HepG2 (cell line): ENCODE data around the gene USP27X. TPM values are rescaled to one million over a fixed set of nuclear protein-coding genes. Genes with fewer than 3 reads are reported as not detected.

Experiments
- GATAD1 ChIP-seq: IDR thresholded peaks from 2 replicates; pipeline ENCODE4 v1.6.1; 2016; ENCODE audit warnings: missing genetic modification reagents, missing compliant biosample characterization
- KDM2A ChIP-seq: sonication (generic); formaldehyde crosslinking; IDR thresholded peaks from 2 replicates; pipeline ENCODE4 v1.4.0; 2020; ENCODE audit warnings: low read depth, missing genetic modification reagents, borderline replicate concordance
- KMT2A ChIP-seq: sonication (generic); formaldehyde crosslinking; IDR thresholded peaks from 2 replicates; pipeline ENCODE4 v1.4.0; 2020; ENCODE audit warnings: missing genetic modification reagents
- RAD21 ChIP-seq: fragments of 450-650 bp; formaldehyde crosslinking; IDR thresholded peaks from 2 replicates; pipeline ENCODE4 v1.5.0; 2020; ENCODE audit warnings: mild to moderate bottlenecking
- SIN3B ChIP-seq: fragments of 150-350 bp; IDR thresholded peaks from 2 replicates; pipeline ENCODE4 v1.6.1; 2014; ENCODE audit warnings: low read length
- SSRP1 ChIP-seq: IDR thresholded peaks from 2 replicates; pipeline ENCODE4 v1.6.1; 2016; ENCODE audit warnings: control low read depth
- STAG1 ChIP-seq: sonication (generic); formaldehyde crosslinking; IDR thresholded peaks from 2 replicates; pipeline ENCODE4 v1.4.0; 2020; ENCODE audit warnings: missing genetic modification reagents
- STAT5B ChIP-seq: sonication (generic); formaldehyde crosslinking; IDR thresholded peaks from 2 replicates; pipeline ENCODE4 v1.4.0; 2020; ENCODE audit warnings: missing genetic modification reagents
- XRCC5 ChIP-seq: fragments of 200-400 bp; formaldehyde crosslinking; optimal IDR thresholded peaks from 2 replicates; pipeline ENCODE3; 2017; ENCODE audit warnings: mild to moderate bottlenecking, low read length
- ZFP36L1 ChIP-seq: sonication (generic); formaldehyde crosslinking; IDR thresholded peaks from 2 replicates; pipeline ENCODE4 v1.8.0; 2022; ENCODE audit warnings: mild to moderate bottlenecking, missing genetic modification reagents, moderate library complexity
- ZFP82 ChIP-seq: sonication (generic); formaldehyde crosslinking; IDR thresholded peaks from 2 replicates; pipeline ENCODE4 v1.5.1; 2020; ENCODE audit warnings: mild to moderate bottlenecking, missing genetic modification reagents, borderline replicate concordance
- ZNF101 ChIP-seq: sonication (generic); formaldehyde crosslinking; IDR thresholded peaks from 2 replicates; pipeline ENCODE4 v1.4.0; 2020; ENCODE audit warnings: mild to moderate bottlenecking, low read depth, missing genetic modification reagents, borderline replicate concordance
- ZNF619 ChIP-seq: sonication (generic); formaldehyde crosslinking; IDR thresholded peaks from 2 replicates; pipeline ENCODE4 v1.4.0; 2020; ENCODE audit warnings: mild to moderate bottlenecking, missing genetic modification reagents
- ZZZ3 ChIP-seq: sonication (generic); formaldehyde crosslinking; IDR thresholded peaks from 2 replicates; pipeline ENCODE4 v1.4.0; 2020; ENCODE audit warnings: missing genetic modification reagents, mild to moderate bottlenecking, borderline replicate concordance
- polyA plus RNA-seq, 8 experiments: library from polyadenylated mRNA; depleted of rRNA in 3 of 8; stranded (reverse) in 7 of 8; unstranded in 1 of 8; fragments of >200 nt; fragmentation: Illumina TruSeq in 4 of 8; extraction: Trizol in 4 of 8; gene quantifications; 2 replicates each; pipeline versions ENCODE4 v1.2.1 to v1.2.3, GENCODE V29; 2011 to 2016; ENCODE audit warnings: low read depth in 4 of 8, missing spikeins in 1 of 8, mixed read lengths in 1 of 8; ENCODE audit not compliant: insufficient read depth in 1 of 8
- total RNA-seq, 5 experiments: library from RNA; depleted of rRNA; stranded (reverse); fragments of >200 nt; fragmentation: Illumina TruSeq; extraction: Trizol; gene quantifications; 2 replicates each; pipeline ENCODE4 v1.2.3, GENCODE V29; 2016; ENCODE audit warnings: low read depth in 1 of 5
- TF ChIP-seq, protein P1 (sequence below): sonication (generic); formaldehyde crosslinking; IDR thresholded peaks from 2 replicates; pipeline ENCODE4 v1.9.0; 2021; ENCODE audit warnings: missing genetic modification reagents, borderline replicate concordance
- TF ChIP-seq, protein P2 (sequence below), 2 experiments: sonication (generic) in 1 of 2; formaldehyde crosslinking in 1 of 2; IDR thresholded peaks; 2 replicates each; pipeline versions ENCODE4 v1.4.0 to v1.6.1; 2018 to 2020; ENCODE audit warnings: missing genetic modification reagents in 2 of 2, borderline replicate concordance in 1 of 2, low read depth in 1 of 2, mild to moderate bottlenecking in 1 of 2, missing biosample characterization in 1 of 2
- TF ChIP-seq, protein P3 (sequence below): sonication (generic); formaldehyde crosslinking; IDR thresholded peaks from 2 replicates; pipeline ENCODE4 v1.5.0; 2020; ENCODE audit warnings: missing genetic modification reagents
- TF ChIP-seq, protein P4 (sequence below): IDR thresholded peaks from 2 replicates; pipeline ENCODE4 v1.6.1; 2012; ENCODE audit warnings: low read depth, low read length, improper control_type of control experiment
- TF ChIP-seq, protein P5 (sequence below): sonication (generic); formaldehyde crosslinking; IDR thresholded peaks from 2 replicates; pipeline ENCODE4 v1.5.1; 2020; ENCODE audit warnings: missing genetic modification reagents, mild to moderate bottlenecking, borderline replicate concordance
- TF ChIP-seq, protein P6 (sequence below): sonication (generic); formaldehyde crosslinking; IDR thresholded peaks from 2 replicates; pipeline ENCODE4 v1.9.0; 2021; ENCODE audit warnings: missing genetic modification reagents, mild to moderate bottlenecking, borderline replicate concordance

USP27X gene
- total and polyA plus RNA-seq, 2 of the 13 experiments (the other 11 are each of a cell fraction or from before 2014, with no cell fraction given), result 7.2 to 9.7 TPM

DNA sequence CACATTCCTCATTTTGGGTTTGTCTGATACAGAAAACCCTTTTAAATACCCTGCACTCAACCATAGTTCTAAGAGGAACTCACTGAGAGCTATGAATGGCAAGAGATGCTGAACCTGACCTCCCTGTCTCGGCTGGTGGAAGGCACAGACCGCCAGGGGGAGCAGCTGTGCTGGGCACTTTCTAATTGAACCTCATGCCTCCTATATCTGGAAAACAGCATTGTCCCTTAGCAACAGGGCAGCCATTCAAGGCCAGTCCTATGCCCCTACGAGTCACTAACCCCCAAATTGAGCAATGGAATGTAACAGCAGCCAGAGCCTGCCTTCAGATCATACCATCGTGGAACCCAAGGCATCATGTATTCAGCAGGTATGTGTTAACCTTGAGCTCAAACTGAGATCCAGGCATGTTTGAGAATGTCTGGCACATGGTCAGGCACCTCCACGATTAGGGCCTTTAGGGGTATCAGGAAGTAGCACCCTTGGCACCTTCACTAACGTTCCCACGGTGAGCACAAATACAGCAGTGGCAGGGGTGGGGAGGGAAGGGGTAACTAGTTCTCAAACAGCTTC, 5.1 kb downstream of the USP27X start (continued):
- TF ChIP-seq KDM2A (CRISPR knock-in tag) (peak; percentile 31; the same call in 1 of the 2 replicates), STAT5B (CRISPR knock-in tag) (no peak), STAG1 (CRISPR knock-in tag) (peak; percentile 48), ZFP82 (CRISPR knock-in tag) (no peak), ZZZ3 (CRISPR knock-in tag) (no peak), ZNF619 (no peak), ZNF101 (CRISPR knock-in tag) (no peak), GATAD1 (CRISPR knock-in tag) (no peak), RAD21 (CRISPR knock-in tag) (peak; percentile 39; the same call in 1 of the 2 replicates), ZFP36L1 (CRISPR knock-in tag) (no peak), XRCC5 (peak; percentile 27), SSRP1 (CRISPR knock-in tag) (no peak; the same call in 1 of the 2 replicates), KMT2A (CRISPR knock-in tag) (no peak), SIN3B (no peak)
- TF ChIP-seq, protein P1, sequence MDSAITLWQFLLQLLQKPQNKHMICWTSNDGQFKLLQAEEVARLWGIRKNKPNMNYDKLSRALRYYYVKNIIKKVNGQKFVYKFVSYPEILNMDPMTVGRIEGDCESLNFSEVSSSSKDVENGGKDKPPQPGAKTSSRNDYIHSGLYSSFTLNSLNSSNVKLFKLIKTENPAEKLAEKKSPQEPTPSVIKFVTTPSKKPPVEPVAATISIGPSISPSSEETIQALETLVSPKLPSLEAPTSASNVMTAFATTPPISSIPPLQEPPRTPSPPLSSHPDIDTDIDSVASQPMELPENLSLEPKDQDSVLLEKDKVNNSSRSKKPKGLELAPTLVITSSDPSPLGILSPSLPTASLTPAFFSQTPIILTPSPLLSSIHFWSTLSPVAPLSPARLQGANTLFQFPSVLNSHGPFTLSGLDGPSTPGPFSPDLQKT, result no peak
- TF ChIP-seq, protein P2, sequence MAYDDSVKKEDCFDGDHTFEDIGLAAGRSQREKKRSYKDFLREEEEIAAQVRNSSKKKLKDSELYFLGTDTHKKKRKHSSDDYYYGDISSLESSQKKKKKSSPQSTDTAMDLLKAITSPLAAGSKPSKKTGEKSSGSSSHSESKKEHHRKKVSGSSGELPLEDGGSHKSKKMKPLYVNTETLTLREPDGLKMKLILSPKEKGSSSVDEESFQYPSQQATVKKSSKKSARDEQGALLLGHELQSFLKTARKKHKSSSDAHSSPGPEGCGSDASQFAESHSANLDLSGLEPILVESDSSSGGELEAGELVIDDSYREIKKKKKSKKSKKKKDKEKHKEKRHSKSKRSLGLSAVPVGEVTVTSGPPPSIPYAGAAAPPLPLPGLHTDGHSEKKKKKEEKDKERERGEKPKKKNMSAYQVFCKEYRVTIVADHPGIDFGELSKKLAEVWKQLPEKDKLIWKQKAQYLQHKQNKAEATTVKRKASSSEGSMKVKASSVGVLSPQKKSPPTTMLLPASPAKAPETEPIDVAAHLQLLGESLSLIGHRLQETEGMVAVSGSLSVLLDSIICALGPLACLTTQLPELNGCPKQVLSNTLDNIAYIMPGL (CRISPR knock-in tag; IDR thresholded peaks at IDR 0.05; ENCODE audit: borderline replicate concordance in 1 of 2, low read depth in 1 of 2), result peak in 1 of 2 experiments; percentile 49; a peak in 1 of 4 replicates
- TF ChIP-seq, protein P3, sequence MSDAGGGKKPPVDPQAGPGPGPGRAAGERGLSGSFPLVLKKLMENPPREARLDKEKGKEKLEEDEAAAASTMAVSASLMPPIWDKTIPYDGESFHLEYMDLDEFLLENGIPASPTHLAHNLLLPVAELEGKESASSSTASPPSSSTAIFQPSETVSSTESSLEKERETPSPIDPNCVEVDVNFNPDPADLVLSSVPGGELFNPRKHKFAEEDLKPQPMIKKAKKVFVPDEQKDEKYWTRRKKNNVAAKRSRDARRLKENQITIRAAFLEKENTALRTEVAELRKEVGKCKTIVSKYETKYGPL (CRISPR knock-in tag), result no peak
- TF ChIP-seq, protein P4, sequence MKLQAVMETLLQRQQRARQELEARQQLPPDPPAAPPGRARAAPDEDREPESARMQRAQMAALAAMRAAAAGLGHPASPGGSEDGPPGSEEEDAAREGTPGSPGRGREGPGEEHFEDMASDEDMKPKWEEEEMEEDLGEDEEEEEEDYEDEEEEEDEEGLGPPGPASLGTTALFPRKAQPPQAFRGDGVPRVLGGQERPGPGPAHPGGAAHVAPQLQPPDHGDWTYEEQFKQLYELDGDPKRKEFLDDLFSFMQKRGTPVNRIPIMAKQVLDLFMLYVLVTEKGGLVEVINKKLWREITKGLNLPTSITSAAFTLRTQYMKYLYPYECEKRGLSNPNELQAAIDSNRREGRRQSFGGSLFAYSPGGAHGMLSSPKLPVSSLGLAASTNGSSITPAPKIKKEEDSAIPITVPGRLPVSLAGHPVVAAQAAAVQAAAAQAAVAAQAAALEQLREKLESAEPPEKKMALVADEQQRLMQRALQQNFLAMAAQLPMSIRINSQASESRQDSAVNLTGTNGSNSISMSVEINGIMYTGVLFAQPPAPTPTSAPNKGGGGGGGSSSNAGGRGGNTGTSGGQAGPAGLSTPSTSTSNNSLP, result 0 out of 2 replicates have a peak, but pooled peaks have one; percentile 14
- TF ChIP-seq, protein P5, sequence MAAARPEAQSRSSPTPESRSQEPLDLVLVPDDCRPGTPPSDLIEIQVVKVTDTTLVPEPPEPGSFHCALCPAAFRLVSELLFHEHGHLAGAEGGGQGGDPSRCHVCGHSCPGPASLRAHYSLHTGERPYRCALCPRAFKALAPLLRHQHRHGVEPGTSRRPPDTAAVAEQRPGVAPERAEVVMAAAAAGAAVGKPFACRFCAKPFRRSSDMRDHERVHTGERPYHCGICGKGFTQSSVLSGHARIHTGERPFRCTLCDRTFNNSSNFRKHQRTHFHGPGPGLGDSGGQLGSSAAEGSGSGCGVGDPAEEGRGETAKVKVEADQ (CRISPR knock-in tag), result no peak
- TF ChIP-seq, protein P6, sequence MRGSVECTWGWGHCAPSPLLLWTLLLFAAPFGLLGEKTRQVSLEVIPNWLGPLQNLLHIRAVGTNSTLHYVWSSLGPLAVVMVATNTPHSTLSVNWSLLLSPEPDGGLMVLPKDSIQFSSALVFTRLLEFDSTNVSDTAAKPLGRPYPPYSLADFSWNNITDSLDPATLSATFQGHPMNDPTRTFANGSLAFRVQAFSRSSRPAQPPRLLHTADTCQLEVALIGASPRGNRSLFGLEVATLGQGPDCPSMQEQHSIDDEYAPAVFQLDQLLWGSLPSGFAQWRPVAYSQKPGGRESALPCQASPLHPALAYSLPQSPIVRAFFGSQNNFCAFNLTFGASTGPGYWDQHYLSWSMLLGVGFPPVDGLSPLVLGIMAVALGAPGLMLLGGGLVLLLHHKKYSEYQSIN, result no peak
